Bronchial epithelial cell (primary cell): ENCODE measurements around the gene COA7. TPM values are rescaled to one million over a fixed set of nuclear protein-coding genes. Genes with fewer than 3 reads are reported as not detected.
A peak's percentile ranks its signal among the peaks of the same experiment; 100 is the strongest.

Experiments used
- DNase-seq: peaks from one replicate; pipeline ENCODE4 v3.0.0-alpha.2; 2010; ENCODE audit warnings: low read depth
- FAIRE-seq: peaks from 2 replicates; lab custom pipeline; 2011; peaks lifted over from hg19 to GRCh38; lab: Jason Lieb, UNC
- H3K27me3 ChIP-seq: 2 replicates; pipeline ENCODE4 v1.5.1; 2011; ENCODE audit warnings: low read length; ENCODE audit not compliant: control insufficient read depth, insufficient read depth
- H3K36me3 ChIP-seq: 2 replicates; pipeline ENCODE4 v1.5.1; 2011; ENCODE audit warnings: low read length; ENCODE audit not compliant: control insufficient read depth, insufficient read depth
- H3K4me3 ChIP-seq: 2 replicates; pipeline ENCODE4 v1.5.1; 2011; ENCODE audit warnings: mild to moderate bottlenecking, low read depth, low read length, control low read depth
- total RNA-seq: library from RNA; depleted of rRNA; stranded (reverse); fragments of >200 nt; gene quantifications from 2 replicates; pipeline ENCODE4 v1.2.1, GENCODE V29; 2014
- TF ChIP-seq, protein P1 (sequence below): IDR thresholded peaks from 2 replicates; pipeline ENCODE4 v1.5.1; 2011; ENCODE audit warnings: mild to moderate bottlenecking, moderate library complexity, low read length, control low read depth, inconsistent platforms; ENCODE audit not compliant: insufficient read depth, severe bottlenecking

Gene COA7
- 8.4 and 15.5 TPM in 2 replicates for total RNA-seq

DNA sequence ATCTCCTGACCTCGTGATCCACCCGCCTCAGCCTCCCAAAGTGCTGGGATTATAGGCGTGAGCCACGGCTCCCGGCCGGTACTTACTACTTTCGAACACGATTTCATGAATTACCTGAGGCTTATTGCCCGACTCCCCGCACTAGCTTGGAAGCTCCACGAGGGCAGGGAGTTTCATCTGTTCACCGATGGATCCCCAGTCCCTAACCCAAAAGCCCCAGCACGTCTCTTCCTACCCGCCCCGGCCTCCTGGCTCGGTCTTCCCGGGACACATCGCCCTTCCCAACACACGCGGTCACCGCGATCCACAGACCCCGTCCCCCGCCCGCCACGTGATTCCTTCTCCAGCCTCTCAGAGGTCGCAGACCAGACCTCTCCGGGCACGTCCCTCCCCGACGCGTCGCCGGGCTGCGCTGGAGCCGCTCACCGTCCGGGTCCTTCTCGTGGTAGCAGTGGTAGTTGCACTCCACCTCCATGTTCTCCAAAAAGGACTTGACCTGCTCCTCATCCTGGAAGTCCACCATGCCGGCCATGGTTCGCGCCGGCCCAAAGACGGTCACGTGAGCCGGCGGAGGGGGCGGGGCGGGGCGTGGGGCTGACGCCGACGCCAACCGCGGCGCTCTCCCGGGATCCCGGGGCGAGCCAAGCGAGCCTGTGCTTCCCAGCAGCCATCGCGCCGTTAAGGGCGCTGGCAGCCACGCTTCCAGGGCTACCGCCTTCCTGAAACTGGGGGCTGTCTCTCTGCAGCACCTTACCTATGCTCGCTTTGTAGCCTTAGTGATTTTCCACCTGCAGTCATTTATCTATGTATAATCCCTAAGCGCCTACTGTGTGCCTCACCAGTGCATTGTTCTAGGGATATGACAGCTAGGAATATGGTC is at the start of gene COA7:
Gene COA7 (minus strand): TSS at position 553 of the 880 bp plus-strand sequence. CDS start 21 bp downstream, at position 532.
- no peak for FAIRE-seq
- TF ChIP-seq, protein P1, sequence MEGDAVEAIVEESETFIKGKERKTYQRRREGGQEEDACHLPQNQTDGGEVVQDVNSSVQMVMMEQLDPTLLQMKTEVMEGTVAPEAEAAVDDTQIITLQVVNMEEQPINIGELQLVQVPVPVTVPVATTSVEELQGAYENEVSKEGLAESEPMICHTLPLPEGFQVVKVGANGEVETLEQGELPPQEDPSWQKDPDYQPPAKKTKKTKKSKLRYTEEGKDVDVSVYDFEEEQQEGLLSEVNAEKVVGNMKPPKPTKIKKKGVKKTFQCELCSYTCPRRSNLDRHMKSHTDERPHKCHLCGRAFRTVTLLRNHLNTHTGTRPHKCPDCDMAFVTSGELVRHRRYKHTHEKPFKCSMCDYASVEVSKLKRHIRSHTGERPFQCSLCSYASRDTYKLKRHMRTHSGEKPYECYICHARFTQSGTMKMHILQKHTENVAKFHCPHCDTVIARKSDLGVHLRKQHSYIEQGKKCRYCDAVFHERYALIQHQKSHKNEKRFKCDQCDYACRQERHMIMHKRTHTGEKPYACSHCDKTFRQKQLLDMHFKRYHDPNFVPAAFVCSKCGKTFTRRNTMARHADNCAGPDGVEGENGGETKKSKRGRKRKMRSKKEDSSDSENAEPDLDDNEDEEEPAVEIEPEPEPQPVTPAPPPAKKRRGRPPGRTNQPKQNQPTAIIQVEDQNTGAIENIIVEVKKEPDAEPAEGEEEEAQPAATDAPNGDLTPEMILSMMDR = no peak
- peak; percentile 53 for DNase-seq
- peak within 1 kb of the TSS; percentile 93 for H3K4me3 ChIP-seq
- H3K27me3 ChIP-seq = no peaks in the 10 kb centered on the region
- no peaks in the 10 kb centered on the region for H3K36me3 ChIP-seq

GRCh38 chr1:52747450-52747849 is 49.3 kb upstream of the COA7 start:
- TF ChIP-seq, protein P1 = no peak
- Histone ChIP-seq H3K27me3 (no peaks in the 10 kb centered on the region), H3K36me3 (no peaks in the 10 kb centered on the region), H3K4me3 (no peak overlapping the region)
- FAIRE-seq = no peak
- no peak for DNase-seq

DNA sequence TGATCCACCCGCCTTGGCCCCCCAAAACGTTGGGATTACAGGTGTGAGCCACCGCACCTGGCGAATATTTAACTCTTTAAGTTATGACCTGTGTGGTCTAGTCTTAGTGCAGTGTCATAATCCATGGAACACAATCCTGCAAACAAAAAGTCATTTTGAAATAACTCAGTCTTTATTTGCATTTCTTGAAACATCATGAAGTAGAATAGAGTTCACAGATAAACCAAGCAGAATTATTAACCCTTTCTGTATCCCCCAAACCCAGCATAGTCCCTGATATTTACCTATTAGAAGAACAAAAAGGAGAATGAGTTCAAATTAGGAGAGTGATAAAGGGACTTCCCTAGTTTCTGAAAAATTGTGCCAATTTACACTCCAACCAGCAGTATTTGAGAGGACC is 48.0 kb upstream of the COA7 start:
- H3K4me3 ChIP-seq = no peak overlapping the region
- no peaks in the 10 kb centered on the region for H3K27me3 ChIP-seq
- no peaks in the 10 kb centered on the region for H3K36me3 ChIP-seq
- FAIRE-seq (no peak), DNase-seq (no peak)
- TF ChIP-seq, protein P1 = no peak

DNA sequence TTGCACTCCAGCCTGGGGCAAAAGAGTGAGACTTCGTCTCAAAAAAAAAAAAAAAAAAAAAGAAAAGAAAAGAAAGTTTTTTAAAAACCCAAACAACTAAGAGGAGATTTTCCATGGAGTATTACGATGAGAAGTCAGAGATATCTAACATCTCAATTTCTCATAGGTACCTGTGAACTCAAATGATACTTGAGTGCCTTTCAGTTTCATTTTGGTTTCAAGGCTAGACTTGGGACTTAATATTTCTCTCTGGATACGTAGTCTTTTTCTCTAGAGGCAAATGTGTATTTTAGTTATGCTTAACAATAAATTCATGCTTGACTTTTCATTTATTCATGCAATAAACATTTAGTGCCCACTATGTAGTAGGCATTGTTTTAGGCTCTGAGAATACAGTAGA is 43.1 kb upstream of the COA7 start:
- no peak for DNase-seq
- TF ChIP-seq, protein P1 = no peak
- no peak for FAIRE-seq
- Histone ChIP-seq H3K36me3 (no peaks in the 10 kb centered on the region), H3K4me3 (no peak overlapping the region), H3K27me3 (no peaks in the 10 kb centered on the region)

DNA sequence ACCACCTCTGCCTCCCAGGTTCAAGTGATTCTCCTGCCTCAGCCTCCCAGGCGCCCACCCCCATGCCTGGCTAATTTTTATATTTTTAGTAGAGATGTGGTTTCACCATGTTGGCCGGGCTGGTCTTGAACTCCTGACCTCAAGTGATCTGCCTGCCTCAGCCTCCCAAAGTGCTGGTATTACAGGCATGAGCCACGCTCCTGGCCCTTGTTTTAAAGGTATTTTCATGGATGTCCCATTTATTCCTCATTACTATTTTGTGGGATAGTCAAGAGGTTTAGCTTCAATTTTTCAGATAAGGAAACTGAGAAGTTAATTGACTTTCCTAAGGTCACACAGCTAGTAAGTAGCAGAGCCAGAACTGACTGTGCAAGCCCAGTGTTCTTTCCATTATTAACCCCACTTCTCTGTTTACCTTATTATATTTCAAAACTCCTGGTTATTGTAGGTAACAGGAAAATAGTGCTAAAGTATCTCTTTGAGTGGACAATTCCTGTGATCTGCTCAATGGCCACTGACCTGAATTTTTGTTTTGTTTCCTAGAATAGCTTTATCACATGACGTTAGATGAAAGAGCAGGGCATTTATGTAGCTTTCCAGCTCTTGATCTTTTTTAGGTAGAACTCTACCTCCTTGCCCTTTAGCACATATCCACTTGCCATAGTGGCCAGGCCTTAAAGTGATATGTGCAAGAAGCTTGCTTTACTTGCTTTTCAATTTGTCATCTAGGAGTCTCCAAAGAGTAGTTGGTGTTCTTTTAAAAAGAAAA is 41.7 kb upstream of the COA7 start:
- H3K36me3 ChIP-seq = no peaks in the 10 kb centered on the region
- TF ChIP-seq, protein P1 = no peak
- H3K27me3 ChIP-seq = no peaks in the 10 kb centered on the region
- H3K4me3 ChIP-seq = no peak overlapping the region
- FAIRE-seq (no peak), DNase-seq (no peak)
